Measurements from ENCODE around the gene TGM2. TPM values are rescaled to one million over a fixed set of nuclear protein-coding genes. Genes with fewer than 3 reads are reported as not detected.
"Not testable (repeated sequence)": the region's sequence is repeated elsewhere in the genome, so short reads cannot be mapped to it uniquely, and the experiment has no call there.

The TGM2 gene
- total RNA-seq, 1 donor from 2014 or later: 31.8 TPM

DNA sequence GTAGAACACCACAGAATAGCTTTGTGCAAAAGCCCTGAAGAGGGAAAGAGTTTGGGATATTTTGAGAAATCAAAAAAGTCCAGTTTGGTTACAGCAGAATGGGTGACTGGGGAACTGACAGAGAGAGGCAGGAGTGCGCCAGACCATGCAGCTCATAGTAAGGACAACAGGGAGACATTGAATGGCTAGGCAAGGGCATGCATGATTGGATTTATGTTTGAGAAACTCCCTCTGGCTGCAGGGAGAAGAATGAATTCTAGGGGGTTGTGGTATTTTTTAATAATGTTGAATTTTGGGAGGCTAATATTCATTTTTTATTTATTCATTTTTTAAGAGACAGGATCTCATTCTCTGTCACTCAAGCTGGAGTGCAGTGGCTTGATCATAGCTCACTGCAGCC lies 49.9 kb downstream of the TGM2 start:
- no peak for DNase-seq

DNA sequence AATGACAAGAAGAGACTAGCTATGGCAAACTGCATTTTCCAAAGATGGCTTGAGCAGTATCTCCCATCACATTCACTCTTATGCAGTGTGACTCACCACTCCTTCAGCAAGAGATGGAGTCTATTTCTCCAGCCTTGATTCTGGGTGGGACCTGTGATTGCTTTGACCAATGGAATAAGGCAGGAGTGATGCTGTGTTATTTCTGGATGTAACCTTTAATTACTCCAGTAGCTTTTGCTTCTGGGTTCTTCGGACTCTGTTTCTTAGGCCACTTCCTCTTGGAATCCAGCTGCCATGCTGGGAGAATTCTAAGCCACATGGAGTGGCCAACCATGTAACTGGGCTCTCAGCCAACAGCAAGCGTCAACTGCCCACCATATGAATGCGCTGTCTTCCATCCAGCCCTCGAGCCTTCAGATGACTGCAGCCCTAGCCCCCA lies 50.7 kb downstream of the TGM2 start:
- no peak for DNase-seq

DNA sequence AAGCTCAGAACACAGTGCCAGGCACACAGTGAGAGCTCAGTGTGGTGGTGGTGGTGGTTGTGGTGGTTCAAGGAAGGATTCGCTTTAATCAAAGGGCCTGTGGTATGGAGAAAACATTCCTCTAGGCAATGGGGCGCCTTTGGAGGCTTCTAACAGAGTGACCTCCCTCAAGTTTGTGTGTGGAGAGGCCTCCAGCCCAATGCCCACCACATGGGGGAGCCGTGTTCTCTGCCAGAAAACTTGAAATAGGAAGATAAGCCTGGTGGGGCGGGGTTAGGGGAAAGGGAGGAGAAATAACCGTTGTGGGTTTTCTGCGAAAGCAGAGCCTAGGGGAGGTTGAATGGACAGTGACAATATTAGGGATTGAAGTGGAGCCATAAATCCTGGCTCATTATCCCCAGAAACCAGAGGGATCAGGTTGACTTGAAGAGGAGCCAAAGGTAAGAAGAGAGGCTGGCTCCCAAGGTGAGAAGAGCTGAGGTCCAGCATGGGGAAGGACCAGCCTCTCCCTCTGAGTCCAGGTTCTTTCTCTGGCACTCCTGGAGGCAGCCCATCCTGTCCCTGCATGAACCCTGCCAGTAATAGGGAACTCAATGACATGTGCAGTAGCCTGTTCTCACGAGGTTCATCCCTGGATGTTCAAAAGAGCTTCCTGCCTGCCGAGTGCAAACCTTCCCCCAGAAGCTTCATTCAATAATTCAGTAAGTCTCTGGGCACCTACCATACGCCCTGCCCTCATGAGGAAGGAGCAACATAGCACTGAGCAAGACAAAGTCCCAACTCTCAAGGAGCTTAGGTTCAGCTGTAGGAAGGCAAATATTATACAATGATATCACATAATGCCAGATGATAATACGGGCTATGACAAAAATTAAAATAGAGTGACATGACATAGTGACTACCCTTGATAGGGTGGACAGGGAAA lies 51.4 kb downstream of the TGM2 start:
- peak; percentile 53 for DNase-seq

DNA sequence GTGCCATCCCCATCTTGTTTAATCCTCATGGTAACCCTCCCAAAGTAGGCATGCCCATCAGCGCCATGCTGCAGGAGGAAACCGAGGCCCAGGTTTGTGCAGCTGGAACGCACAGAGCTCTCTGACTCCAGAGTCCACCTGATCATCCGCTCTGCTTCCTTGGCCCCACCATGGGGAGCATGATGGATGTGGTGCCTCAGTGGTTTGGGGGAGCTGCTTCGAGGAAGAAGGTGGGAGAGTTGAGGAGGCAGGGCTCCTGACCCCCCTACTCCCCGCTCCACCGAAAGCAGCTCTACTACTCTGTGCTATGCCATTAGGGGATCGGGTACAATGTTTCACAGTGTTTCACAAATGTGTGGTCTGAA lies 52.2 kb downstream of the TGM2 start:
- DNase-seq: no peak

DNA sequence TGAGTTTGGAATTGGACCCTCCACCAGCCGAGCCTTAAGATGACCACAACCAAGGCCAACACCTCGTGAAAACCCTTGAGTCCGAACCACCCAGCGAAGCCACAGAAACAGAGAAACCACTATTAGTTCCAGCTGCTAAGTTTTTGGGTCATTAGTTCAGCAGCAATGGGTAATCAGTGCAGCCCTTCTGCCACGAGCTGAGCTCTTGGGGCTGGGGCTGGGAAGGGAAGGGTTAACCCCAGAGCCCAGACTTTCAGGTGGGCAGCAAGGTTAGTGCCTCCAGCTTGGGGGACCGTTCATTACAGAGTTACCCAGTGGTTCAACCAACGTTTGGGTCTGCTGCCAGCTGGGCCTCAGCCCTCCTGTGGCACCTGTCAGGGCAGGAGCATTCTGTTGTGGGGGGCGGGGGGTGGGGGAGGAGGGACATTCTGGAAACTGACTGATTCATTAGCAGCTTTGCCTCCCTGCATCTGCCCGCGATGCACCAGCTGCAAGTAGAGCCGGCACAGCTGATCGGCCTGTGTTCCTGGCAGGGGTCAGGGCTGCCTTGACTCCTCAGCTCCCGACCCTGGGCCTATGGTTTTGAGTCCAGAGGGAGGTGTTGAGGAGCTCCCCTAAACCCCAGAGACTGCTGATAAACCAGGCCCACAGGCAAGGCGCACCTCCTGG lies 52.7 kb downstream of the TGM2 start:
- peak; percentile 79 for DNase-seq

DNA sequence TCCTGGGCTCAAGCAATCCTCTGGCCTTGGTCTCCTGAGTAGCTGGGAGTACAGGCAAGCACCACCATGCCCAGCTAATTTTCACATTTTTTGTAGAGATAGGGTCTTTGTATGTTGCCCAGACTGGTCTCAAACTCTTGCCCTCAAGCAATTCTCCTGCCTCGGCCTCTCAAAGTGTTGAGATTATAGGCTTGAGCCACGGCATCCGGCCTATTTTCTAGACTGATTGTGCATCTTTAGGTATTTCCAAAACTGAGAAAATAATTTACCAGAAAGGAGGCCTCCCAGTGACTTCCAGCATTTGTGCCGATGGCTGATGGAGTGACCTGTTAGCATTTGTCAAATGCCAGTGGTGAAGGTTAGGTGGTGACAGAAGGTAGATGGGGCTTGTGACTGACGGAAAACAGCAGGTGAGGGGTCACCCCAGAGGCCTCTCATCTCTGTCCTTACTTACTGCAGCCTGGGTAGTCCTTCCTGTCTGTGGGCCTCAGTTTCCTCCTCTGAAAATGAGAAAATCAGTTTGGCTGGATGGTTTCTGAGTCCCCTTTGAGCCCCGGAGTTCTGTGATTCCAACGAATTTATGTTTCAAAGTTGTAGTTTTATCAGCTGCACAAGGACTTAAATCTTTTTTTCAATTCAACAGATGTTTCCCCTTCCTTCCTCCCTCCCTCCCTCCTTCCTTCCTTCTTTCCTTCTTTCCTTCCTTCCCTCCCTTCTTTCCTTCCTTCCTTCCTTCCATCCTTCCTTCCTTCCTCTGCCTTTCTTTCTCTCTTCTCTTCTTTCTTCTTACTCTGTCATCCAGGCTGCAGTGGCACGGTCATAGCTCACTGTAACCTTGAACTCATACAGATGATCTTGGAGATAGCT lies 53.5 kb downstream of the TGM2 start:
- DNase-seq: no peak

DNA sequence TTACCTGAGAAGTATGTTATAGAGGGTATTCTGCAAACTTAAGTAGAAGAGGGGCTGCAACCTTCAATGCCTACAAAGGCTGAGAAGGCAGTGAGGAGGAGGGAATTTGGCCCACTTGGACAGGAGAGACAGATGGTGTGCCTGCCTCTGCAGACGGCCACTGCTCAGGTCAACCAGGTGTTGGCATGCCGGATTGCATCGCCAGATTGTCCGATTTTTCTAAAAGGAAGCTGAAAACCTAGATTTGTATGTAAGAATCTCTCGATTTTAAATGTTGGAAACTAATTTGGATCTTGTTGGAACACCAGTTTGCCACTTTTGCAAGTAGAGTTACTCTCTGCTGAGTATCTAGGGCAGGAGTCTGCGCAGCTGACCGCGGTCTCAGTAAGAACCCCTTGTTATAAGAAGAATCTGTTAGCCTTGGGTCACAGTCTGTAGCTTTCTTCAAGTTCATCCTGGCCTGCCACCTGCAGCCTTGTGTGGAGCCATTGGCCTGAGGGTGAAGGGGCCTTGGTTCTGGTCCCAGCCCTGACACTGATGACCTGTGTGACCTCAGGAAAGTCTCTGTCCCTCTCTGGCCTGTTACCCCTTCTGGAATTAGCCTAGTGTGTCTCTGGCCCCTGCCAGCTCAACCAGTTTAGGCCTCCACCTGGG lies 54.4 kb downstream of the TGM2 start:
- DNase-seq: peak; percentile 18

DNA sequence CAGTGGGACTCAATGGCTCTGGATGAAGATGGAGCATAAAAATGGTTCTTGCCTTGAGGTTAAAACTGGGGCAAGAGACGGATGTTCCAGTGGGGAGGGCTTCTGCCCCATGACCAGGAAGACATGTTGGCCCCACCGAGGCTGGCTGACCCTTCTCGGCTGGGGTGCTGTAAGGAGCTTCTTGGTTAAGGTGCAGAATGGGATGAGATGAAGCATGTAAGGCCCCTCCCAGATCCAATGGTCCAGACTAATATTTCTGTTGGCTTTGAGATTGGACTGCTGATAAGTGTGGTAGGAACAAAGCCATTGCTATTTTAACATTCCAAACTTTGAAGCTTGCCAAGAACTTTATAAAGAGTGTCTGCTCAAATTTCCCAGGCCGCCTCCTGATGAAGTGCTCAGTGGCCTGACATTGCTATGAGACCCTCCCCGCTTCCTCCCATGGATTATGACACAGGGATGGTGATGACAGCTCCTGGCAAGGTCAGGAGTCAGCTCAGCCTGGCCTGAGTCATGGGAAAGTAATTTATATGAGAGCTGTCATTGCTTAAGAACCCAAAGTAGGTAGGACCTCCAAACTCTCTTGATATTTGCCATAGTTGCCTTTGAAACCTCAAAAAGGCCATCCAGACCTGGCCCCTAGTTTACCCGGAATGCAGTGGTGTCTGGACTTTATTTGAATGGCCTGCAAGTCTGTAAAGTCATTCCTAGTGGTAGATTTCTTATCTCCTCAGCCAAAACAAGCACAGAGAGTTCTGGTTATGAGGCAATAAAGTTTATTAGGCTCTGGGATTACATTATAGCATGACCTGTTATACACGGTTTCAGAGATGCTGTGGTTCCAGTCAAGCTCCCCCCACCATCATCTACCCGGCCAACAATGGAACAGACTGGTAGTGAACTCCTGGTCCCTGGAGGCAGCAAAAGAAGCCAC lies 55.2 kb downstream of the TGM2 start:
- peak; percentile 91 for DNase-seq

DNA sequence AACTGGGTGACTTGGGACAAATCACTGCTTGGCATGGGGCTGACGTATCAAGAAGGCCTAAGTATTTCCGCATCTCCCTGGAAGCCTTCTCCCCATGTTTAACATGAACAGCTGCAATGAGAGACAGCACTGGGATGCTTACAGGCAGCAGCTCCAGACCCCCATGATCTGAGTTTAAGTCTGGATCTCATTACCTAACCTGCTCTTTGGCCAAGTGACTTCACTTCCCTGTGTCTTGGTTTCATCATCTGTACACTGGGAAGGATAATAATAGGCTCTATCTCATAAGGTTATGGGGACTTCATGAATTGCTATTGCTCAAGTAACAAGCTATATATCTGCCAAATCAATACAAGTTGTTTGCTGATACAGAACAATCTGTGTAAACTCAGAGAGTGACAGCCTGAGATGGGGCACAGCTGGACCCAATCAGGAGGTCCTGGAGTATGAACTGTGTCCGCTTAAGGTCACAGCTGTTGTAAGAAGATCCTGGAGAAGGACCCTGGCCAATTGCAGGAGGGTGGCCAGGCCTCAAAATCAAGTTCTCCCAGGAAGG lies 56.0 kb downstream of the TGM2 start:
- peak; percentile 94 for DNase-seq

DNA sequence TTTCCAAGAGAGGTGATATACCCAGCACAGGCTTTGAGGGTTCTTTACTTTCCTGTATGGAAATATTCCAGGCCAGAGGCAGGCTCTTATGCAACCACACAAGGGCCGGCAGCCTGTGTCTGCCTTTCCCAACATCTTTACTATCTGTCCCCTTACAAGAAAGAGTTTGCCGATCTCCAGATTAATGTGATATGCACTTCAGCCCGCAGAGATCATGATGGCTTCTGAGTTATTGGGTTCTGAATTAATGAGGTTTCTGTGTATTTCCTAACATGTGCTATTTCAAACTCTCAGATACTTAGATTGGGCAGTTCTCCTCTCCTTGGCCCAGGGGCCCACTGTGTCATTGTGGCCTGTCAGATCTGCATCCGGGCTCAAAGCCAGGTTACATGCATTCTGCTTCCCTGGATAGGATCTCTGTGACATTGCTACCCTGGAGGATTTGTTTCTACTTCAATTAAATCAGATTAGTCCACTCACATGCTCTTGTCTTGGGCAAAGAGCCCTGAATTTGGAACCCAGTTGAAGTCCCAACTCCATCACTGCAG lies 56.6 kb downstream of the TGM2 start:
- DNase-seq: no peak

DNA sequence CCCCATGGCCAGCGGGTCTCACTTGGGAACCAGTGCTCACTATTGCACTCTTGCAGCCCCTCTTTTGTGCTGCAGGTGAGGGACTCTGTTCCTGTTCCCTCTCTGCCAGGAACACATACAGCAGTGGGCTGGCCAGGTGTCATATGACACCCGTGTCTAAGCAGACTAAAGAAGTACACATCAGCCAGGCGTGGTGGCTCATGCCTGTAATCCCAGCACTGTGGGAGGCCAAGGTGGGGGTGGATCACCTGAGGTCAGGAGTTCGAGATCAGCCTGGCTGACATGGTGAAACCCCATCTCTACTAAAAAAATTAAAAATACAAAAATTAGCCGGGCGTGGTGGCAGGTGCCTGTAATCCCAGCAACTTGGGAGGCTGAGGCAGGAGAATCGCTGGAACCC lies 57.2 kb downstream of the TGM2 start:
- not testable (repeated sequence) for DNase-seq

DNA sequence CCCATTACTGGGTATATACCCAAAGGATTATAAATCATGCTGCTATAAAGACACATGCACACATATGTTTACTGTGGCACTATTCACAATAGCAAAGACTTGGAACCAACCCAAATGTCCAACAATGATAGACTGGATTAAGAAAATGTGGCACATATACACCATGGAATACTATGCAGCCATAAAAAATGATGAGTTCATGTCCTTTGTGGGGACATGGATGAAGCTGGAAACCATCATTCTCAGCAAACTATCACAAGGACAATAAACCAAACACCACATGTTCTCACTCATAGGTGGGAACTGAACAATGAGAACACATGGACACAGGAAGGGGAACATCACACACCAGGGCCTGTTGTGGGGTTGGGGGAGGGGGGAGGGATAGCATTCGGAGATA lies 57.7 kb downstream of the TGM2 start:
- not testable (repeated sequence) for DNase-seq

DNA sequence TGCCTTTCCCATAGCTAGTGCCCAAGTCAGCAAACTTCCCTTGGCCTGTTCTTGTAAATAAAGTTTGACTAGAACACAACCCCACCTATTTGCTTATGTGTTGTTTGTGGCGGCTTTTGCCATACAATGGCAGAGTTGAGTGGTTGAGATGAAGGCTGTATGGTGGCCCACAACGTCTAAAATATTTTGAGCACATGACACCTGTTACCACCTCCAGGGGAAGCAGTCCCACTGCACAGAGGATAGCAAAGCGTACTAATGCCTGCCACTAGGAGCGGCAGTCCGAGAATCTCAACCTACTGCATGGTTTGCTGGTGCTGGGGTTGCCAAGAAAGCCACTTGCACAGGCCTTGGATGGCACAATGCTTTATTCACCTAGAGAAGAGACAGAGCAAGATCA lies 58.6 kb downstream of the TGM2 start:
- no peak for DNase-seq

DNA sequence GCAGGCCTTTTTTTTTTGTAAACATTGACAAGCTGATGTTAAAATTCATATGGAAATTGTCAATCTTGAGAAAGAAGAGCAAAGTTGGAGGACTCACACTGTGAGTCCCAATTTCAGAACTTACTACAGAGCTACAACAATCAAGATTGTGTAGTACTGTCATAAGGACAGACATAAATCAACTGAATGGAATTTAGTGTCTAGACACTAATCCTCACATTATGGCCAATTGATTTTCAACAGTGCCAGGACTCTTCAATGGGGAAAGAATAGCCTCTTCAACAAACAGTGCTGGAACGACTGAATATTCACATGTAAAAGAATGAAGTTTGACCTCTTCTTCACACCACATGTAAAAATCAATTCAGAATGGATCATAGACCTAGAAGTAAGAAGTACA lies 60.8 kb downstream of the TGM2 start:
- no peak for DNase-seq

DNA sequence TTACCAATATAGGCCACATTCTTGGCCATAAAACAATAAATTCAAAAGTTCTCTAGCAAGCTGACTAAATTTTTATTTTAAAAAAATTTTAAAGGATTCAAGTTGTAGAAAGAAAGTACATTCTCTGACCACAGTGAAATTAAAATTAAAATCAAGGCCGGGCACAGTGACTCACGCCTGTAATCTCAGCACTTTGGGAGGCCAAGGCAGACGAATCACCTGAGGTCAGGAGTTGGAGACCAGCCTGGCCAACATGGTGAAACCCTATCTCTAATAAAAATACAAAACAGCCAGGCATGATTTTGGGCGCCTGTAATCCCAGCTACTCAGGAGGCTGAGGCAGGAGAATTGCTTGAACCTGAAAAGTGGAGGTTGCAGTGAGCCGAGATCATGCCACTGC lies 62.9 kb downstream of the TGM2 start:
- not testable (repeated sequence) for DNase-seq

DNA sequence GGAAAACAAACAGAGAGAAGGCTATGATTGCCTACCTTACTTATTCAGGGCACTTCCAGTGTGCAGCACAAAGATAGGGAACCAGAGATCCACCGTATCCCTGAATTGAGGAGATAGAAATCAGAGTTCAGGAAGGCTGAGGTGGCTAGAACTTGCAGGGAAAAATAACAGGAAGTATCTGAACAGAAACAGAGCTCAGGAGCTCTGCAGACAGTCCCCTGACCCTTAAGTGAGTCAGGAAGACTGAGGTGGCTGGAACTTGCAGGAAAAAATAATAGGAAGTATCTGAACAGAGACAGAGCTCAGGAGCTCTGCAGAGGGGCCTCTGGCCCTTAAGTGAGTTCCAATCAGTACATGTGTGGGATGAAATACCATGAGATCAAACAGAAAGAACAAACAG lies 66.1 kb downstream of the TGM2 start:
- no peak for DNase-seq

DNA sequence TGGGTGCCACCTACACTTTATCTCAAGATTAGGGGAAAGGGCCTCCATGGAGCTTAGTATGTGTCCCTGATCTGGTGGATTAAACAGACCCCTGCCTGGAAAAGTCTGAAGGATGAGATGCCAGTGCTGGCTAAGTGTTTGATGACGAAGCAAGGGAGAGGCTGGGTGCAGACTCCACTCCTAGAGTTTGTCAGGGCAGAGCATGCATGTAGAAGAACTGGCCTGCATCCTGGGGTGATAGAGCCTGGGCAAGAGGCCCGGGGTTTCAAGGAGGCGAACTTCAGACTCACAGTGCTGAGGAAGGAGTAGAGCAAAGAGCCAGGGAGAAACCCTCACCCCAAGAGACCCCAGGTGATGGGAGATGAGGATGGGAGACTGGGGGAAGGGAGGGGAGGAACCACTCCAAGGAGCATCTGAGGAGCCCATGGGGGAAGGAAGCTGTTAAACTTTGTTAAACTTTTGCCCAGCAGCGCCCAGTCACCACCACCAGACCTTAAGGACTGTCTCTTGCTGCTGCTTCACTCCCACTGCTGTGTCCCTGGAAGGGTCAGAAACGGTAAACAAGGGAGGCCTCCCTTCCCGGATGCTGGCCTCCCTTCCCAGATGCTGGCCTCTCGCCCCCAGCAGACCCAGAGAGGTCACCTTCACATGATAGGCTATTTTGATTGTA lies 69.9 kb downstream of the TGM2 start:
- DNase-seq: no peak

DNA sequence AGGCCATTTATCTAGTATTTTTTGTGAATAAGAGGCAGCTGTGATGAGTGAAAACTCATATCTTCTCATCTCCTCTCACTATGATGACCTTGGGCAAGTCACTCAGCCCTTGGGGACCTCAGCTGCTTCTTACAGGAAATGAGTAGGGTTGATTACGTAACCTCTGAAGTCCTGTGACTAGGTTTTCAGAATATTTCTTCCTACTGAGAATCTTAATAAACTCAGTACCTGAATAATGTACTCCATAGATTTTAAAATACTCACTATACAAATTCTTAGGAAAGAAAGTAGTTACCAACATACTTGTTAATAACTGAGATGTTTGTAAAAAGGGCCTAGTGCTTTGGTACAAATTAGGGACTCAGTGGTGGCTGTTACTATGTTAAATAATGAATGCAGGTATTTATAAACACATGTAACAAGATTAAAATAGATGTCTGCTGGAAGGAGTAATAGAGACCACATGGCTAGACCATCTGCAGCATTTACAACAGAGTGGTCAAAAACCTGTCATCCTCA lies 70.6 kb downstream of the TGM2 start:
- DNase-seq: no peak

DNA sequence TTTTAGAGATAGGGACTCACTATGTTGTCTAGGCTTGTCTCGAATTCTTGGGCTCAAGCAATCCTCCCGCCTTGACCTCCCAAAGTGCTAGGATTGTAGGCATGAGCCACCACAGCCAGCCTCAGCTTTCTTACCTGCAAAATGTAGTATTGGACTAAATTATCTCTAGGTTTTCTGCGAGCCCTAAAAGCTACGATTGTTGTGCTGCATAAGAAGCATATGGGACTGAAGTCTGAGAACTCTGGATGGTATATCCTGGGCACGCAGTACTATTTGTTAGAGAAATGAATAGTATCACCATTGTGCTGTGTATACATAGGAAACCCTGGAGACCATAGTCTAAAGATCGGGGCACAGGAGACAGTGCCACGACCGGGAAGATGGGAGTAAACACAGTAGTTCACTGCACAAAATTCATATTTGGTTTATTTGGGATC lies 71.4 kb downstream of the TGM2 start:
- no peak for DNase-seq

Measured in tongue (tissue), 2 donors.